Measurements from ENCODE around the gene CIRBP. TPM values are rescaled to one million over a fixed set of nuclear protein-coding genes. Genes with fewer than 3 reads are reported as not detected.

Gene CIRBP
- total and polyA plus RNA-seq, 2 of the 13 experiments (the other 11 are each of a cell fraction or from before 2014, with no cell fraction given): 133 to 140 TPM

DNA sequence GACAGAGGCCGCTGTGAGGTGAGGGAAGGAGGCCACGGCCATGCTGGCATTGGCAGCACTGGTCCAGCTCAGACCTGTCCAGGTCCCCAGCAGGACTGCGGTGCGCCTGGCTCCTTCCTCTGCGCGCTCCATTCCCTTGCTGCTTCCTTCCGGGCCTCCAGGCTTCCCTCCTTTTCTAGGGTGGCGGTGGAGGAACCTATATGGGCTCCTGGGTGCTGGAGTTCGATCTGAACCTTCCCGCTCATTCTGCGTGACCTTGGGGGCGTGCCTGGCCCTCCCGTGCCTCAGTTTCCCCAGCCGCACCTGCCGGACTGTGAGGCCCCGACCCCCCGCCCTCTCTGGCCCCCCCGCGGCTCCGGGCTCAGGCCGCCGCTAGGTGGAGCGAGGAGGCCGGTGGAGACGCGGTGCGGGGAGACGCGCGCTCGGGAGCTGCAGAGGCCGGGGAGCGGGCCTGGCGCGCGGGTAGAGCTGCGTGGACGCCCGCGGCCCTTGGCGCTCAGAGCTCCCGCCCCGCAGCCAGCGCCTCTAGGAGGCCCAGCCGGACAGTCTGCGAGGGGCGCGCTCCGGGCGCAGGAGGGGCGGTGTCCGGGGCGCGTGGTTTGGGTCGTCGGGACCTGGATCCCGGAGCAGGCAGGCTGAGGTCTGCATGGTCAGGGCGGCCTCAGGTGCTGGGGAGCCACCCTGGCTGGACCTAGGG, 46.5 kb downstream of the CIRBP start (continued):
- TF ChIP-seq, protein P1, sequence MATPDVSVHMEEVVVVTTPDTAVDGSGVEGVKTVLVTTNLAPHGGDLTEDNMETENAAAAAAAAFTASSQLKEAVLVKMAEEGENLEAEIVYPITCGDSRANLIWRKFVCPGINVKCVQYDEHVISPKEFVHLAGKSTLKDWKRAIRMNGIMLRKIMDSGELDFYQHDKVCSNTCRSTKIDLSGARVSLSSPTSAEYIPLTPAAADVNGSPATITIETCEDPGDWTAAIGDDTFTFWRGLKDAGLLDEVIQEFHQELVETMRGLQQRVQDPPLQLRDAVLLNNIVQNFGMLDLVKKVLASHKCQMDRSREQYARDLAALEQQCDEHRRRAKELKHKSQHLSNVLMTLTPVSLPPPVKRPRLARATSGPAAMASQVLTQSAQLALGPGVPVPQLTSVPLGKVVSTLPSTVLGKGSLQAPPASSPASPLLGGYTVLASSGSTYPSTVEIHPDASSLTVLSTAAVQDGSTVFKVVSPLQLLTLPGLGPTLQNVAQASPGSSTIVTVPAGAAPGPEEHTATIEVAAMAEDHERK (CRISPR knock-in tag; IDR thresholded peaks at IDR 0.05; ENCODE audit: low read depth): no peak
- TF ChIP-seq NR2F2 (IDR thresholded peaks at IDR 0.05; ENCODE audit: borderline replicate concordance, low read depth) (no peak), GFI1 (CRISPR knock-in tag; IDR thresholded peaks at IDR 0.05; ENCODE audit: borderline replicate concordance) (no peak), EZH2 (conservative IDR thresholded peaks at IDR 0.05; ENCODE audit: low read depth, low read length) (no peak), HMG20B (CRISPR knock-in tag; conservative IDR thresholded peaks at IDR 0.05) (no peak), ZC3H4 (CRISPR knock-in tag; IDR thresholded peaks at IDR 0.05; ENCODE audit: borderline replicate concordance) (no peak), SIX4 (CRISPR knock-in tag; IDR thresholded peaks at IDR 0.05) (no peak), EHMT2 (IDR thresholded peaks at IDR 0.05; ENCODE audit: borderline replicate concordance, low read depth, low read length) (no peak), SOX6 (IDR thresholded peaks at IDR 0.05) (no peak), SOX6 (CRISPR knock-in tag; IDR thresholded peaks at IDR 0.05) (no peak), GATAD1 (CRISPR knock-in tag; IDR thresholded peaks at IDR 0.05) (no peak), ZNF652 (CRISPR knock-in tag; IDR thresholded peaks at IDR 0.05; ENCODE audit: borderline replicate concordance, low read depth) (no peak), ZNF782 (CRISPR knock-in tag; IDR thresholded peaks at IDR 0.05; ENCODE audit: borderline replicate concordance) (no peak), ZNF274 (CRISPR knock-in tag; IDR thresholded peaks at IDR 0.05) (0 out of 2 replicates have a peak, but pooled peaks have one; percentile 10), KLF9 (CRISPR knock-in tag; IDR thresholded peaks at IDR 0.05; ENCODE audit: low read depth) (no peak), CHD2 (IDR thresholded peaks at IDR 0.05; ENCODE audit: low read depth, low read length) (no peak), SETDB1 (CRISPR knock-in tag; IDR thresholded peaks at IDR 0.05; ENCODE audit: borderline replicate concordance) (no peak), POLR2A (IDR thresholded peaks at IDR 0.05; ENCODE audit: insufficient read depth in 1 of 2, low read depth in 2 of 2, low read length in 2 of 2) (no peak), TAF15 (IDR thresholded peaks at IDR 0.05; ENCODE audit: low read depth, low read length, poor library complexity, severe bottlenecking) (no peak), ZNF317 (CRISPR knock-in tag; IDR thresholded peaks at IDR 0.05) (no peak), ZBTB21 (CRISPR knock-in tag; IDR thresholded peaks at IDR 0.05) (no peak), ZFP41 (CRISPR knock-in tag; IDR thresholded peaks at IDR 0.05; ENCODE audit: borderline replicate concordance) (no peak)
- TF ChIP-seq, protein P2, sequence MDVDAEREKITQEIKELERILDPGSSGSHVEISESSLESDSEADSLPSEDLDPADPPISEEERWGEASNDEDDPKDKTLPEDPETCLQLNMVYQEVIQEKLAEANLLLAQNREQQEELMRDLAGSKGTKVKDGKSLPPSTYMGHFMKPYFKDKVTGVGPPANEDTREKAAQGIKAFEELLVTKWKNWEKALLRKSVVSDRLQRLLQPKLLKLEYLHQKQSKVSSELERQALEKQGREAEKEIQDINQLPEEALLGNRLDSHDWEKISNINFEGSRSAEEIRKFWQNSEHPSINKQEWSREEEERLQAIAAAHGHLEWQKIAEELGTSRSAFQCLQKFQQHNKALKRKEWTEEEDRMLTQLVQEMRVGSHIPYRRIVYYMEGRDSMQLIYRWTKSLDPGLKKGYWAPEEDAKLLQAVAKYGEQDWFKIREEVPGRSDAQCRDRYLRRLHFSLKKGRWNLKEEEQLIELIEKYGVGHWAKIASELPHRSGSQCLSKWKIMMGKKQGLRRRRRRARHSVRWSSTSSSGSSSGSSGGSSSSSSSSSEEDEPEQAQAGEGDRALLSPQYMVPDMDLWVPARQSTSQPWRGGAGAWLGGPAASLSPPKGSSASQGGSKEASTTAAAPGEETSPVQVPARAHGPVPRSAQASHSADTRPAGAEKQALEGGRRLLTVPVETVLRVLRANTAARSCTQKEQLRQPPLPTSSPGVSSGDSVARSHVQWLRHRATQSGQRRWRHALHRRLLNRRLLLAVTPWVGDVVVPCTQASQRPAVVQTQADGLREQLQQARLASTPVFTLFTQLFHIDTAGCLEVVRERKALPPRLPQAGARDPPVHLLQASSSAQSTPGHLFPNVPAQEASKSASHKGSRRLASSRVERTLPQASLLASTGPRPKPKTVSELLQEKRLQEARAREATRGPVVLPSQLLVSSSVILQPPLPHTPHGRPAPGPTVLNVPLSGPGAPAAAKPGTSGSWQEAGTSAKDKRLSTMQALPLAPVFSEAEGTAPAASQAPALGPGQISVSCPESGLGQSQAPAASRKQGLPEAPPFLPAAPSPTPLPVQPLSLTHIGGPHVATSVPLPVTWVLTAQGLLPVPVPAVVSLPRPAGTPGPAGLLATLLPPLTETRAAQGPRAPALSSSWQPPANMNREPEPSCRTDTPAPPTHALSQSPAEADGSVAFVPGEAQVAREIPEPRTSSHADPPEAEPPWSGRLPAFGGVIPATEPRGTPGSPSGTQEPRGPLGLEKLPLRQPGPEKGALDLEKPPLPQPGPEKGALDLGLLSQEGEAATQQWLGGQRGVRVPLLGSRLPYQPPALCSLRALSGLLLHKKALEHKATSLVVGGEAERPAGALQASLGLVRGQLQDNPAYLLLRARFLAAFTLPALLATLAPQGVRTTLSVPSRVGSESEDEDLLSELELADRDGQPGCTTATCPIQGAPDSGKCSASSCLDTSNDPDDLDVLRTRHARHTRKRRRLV (CRISPR knock-in tag; IDR thresholded peaks at IDR 0.05): no peak
- TF ChIP-seq, protein P3, sequence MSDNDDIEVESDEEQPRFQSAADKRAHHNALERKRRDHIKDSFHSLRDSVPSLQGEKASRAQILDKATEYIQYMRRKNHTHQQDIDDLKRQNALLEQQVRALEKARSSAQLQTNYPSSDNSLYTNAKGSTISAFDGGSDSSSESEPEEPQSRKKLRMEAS (IDR thresholded peaks at IDR 0.05): no peak; the same call in 1 of the 2 replicates
- TF ChIP-seq, protein P4, sequence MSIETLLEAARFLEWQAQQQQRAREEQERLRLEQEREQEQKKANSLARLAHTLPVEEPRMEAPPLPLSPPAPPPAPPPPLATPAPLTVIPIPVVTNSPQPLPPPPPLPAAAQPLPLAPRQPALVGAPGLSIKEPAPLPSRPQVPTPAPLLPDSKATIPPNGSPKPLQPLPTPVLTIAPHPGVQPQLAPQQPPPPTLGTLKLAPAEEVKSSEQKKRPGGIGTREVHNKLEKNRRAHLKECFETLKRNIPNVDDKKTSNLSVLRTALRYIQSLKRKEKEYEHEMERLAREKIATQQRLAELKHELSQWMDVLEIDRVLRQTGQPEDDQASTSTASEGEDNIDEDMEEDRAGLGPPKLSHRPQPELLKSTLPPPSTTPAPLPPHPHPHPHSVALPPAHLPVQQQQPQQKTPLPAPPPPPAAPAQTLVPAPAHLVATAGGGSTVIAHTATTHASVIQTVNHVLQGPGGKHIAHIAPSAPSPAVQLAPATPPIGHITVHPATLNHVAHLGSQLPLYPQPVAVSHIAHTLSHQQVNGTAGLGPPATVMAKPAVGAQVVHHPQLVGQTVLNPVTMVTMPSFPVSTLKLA (IDR thresholded peaks at IDR 0.05): no peak

Data from HepG2 (cell line).